HEK293T (cell line): ENCODE measurements around the gene MND1.

Experiments used
- ARNT ChIP-seq: fragments of 450-650 bp; IDR thresholded peaks from 2 replicates; pipeline ENCODE4 v1.6.1; 2017; ENCODE audit warnings: mild to moderate bottlenecking
- CTBP1 ChIP-seq: fragments of 450-650 bp; IDR thresholded peaks from 2 replicates; pipeline ENCODE4 v1.6.1; 2016; ENCODE audit warnings: borderline replicate concordance
- ELF4 ChIP-seq: fragments of 450-650 bp; IDR thresholded peaks from 2 replicates; pipeline ENCODE4 v1.6.1; 2017; ENCODE audit warnings: antibody characterized with exemption
- FOXM1 ChIP-seq: fragments of 450-650 bp; IDR thresholded peaks from 2 replicates; pipeline ENCODE4 v1.6.1; 2017; ENCODE audit warnings: mild to moderate bottlenecking, borderline replicate concordance
- HDGF ChIP-seq: fragments of 450-650 bp; IDR thresholded peaks from 2 replicates; pipeline ENCODE4 v1.6.1; 2017; ENCODE audit warnings: antibody characterized with exemption, borderline replicate concordance

GRCh38 chr4:153371701-153372234 lies 27.3 kb downstream of the MND1 start:
- TF ChIP-seq CTBP1 (no peak), FOXM1 (no peak), ARNT (no peak), HDGF (no peak), ELF4 (no peak)
